CD4-positive, alpha-beta T cell treated with Interleukin-4 for 4 hours (primary cell): ENCODE data around the gene SNX32.

Source experiments
- DNase-seq: peaks from one replicate; pipeline ENCODE4 v3.0.0-alpha.2; 2020

SNX32 gene

GRCh38 chr11:65833297-65834030 lies at the start of gene SNX32:
TSS of gene SNX32 (plus strand) at chr11:65833963. CDS start at chr11:65834066, 103 bp downstream.
- DNase-seq, result peak; percentile 92

- DNase-seq, result no peak
Observed at GRCh38 chr11:65785319-65786007, 48.3 kb upstream of the SNX32 start.

GRCh38 chr11:65786008-65786785 lies 47.6 kb upstream of the SNX32 start:
- DNase-seq, result no peak

- DNase-seq, result peak; percentile 34
Observed at GRCh38 chr11:65786786-65787636, 46.8 kb upstream of the SNX32 start, which contains the start of gene OVOL1. TSS of gene OVOL1 (plus strand) at chr11:65787063. CDS start at chr11:65787374, 311 bp downstream.

GRCh38 chr11:65787649-65788622 lies 45.8 kb upstream of the SNX32 start:
- no peak for DNase-seq

- no peak for DNase-seq
Observed at GRCh38 chr11:65788821-65789220, 44.9 kb upstream of the SNX32 start.

GRCh38 chr11:65789230-65790103 lies 44.3 kb upstream of the SNX32 start:
- DNase-seq, result no peak

GRCh38 chr11:65790104-65790901 lies 43.5 kb upstream of the SNX32 start:
- no peak for DNase-seq

GRCh38 chr11:65790902-65791650 lies 42.7 kb upstream of the SNX32 start:
- no peak for DNase-seq

- peak; percentile 60 for DNase-seq
Observed at GRCh38 chr11:65791719-65792213, 42.0 kb upstream of the SNX32 start.

- no peak for DNase-seq
Observed at GRCh38 chr11:65792456-65792855, 41.3 kb upstream of the SNX32 start.

- DNase-seq, result no peak
Observed at GRCh38 chr11:65793144-65793581, 40.6 kb upstream of the SNX32 start.

- DNase-seq, result no peak
Observed at GRCh38 chr11:65793625-65794400, 40.0 kb upstream of the SNX32 start.

- no peak for DNase-seq
Observed at GRCh38 chr11:65794570-65795510, 38.9 kb upstream of the SNX32 start.

GRCh38 chr11:65796726-65797601 lies 36.8 kb upstream of the SNX32 start:
- DNase-seq, result no peak
